Adrenal gland (tissue), 12 donors: ENCODE measurements around the gene PHF2. TPM values are rescaled to one million over a fixed set of nuclear protein-coding genes. Genes with fewer than 3 reads are reported as not detected.

Experiments
- DNase-seq, 7 donors: peaks; one replicate each; pipeline ENCODE4 v3.0.0-alpha.2; 2019 to 2020
- H3K27ac ChIP-seq, 5 donors: fragments of 200-600 bp; sonication (generic) in 4 of 5; 1 replicate in 3 of 5; 2 replicates in 2 of 5; pipeline versions ENCODE4 v1.5.1 to v1.8.0; 2016 to 2020; ENCODE audit warnings: mild to moderate bottlenecking in 1 of 5
- H3K27me3 ChIP-seq: fragments of 200-600 bp; 2 replicates; pipeline ENCODE4 v1.8.0; 2021
- H3K36me3 ChIP-seq, 2 donors: fragments of 200-600 bp; replicated peaks in 1 of 2; 1 replicate in 1 of 2; 2 replicates in 1 of 2; pipeline versions ENCODE4 v1.5.1 to v1.8.0; 2018 to 2022
- H3K4me1 ChIP-seq, 2 donors: fragments of 200-600 bp; replicated peaks in 1 of 2; 1 replicate in 1 of 2; 2 replicates in 1 of 2; pipeline versions ENCODE4 v1.5.1 to v1.8.0; 2018 to 2021
- H3K4me3 ChIP-seq, 4 donors: fragments of 200-600 bp; sonication (generic) in 3 of 4; one replicate each; pipeline ENCODE4 v1.5.1; 2016 to 2018
- H3K9me3 ChIP-seq, 3 donors: fragments of 200-600 bp; sonication (generic) in 1 of 3; replicated peaks in 1 of 3; 1 replicate in 2 of 3; 2 replicates in 1 of 3; pipeline versions ENCODE4 v1.5.1 to v1.8.0; 2016 to 2021
- POLR2A ChIP-seq, 2 donors: fragments of 450-650 bp; IDR thresholded peaks; one replicate each; pipeline ENCODE4 v1.6.1; 2017; ENCODE audit warnings: antibody characterized with exemption in 2 of 2, mild to moderate bottlenecking in 2 of 2, moderate library complexity in 1 of 2
- WGBS, 4 donors: extraction: QIAGEN DNeasy Blood & Tissue Kit in 2 of 4; methylation state at CpG; one replicate each; pipeline versions ENCODE4 v1.1.5 to v1.1.7; 2013 to 2017; 5-methylcytosine and 5-hydroxymethylcytosine counted together
- intact Hi-C, 2 donors: fragments of 100-400 bp; cut with DNase I; formaldehyde crosslinking; loops; one replicate each; pipeline versions ENCODE4 v1.14.1 to v1.15.0; 2022 to 2023
- polyA plus RNA-seq, 3 donors: library from polyadenylated mRNA; stranded (reverse); fragments of 200-250 nt in 2 of 3; fragments of 350-450 nt in 1 of 3; fragmentation: Illumina TruSeq in 1 of 3; extraction: RNeasy Lipid Tissue Mini Kit (QIAGEN cat#74804) in 1 of 3; gene quantifications; one replicate each; pipeline ENCODE4 v1.2.3, GENCODE V29; 2013 to 2014
- total RNA-seq, 9 donors: library from RNA; depleted of rRNA in 4 of 9; stranded (reverse); fragments of >200 nt in 4 of 9; fragments of 120-200 nt in 1 of 9; fragmentation: NEBNext Ultra II Directional in 1 of 9; extraction: Animal tissue kit (Norgen Biotek cat#: 25700) in 1 of 9; gene quantifications; one replicate each; pipeline versions ENCODE4 v1.1.0 to v1.2.4, GENCODE V29; 2013 to 2023
- TF ChIP-seq, protein P1 (sequence below), 6 experiments: fragments of 450-650 bp in 4 of 6; fragments of 200-600 bp in 2 of 6; sonication (generic) in 1 of 6; IDR thresholded peaks; 1 replicate in 5 of 6; 2 replicates in 1 of 6; pipeline versions ENCODE4 v1.5.1 to v1.8.0; 2016 to 2021; ENCODE audit warnings: antibody characterized with exemption in 6 of 6, mild to moderate bottlenecking in 2 of 6, moderate library complexity in 1 of 6
- donor health status: healthy with polysubstance abuse.
- donor health status: Bipolar disorder and iron deficiency.
- donor health status: DM: yes; HTN: yes; CAD: no.
- donor health status: DM: no; HTN: no; CAD: no.
- donor health status: DM: no; HTN: no; CAD: no.
- donor health status: DM: yes; HTN: yes; CAD: no.

Gene PHF2
- total and polyA plus RNA-seq, 12 donors = 11.0 to 37.6 (median 22.0) TPM

DNA sequence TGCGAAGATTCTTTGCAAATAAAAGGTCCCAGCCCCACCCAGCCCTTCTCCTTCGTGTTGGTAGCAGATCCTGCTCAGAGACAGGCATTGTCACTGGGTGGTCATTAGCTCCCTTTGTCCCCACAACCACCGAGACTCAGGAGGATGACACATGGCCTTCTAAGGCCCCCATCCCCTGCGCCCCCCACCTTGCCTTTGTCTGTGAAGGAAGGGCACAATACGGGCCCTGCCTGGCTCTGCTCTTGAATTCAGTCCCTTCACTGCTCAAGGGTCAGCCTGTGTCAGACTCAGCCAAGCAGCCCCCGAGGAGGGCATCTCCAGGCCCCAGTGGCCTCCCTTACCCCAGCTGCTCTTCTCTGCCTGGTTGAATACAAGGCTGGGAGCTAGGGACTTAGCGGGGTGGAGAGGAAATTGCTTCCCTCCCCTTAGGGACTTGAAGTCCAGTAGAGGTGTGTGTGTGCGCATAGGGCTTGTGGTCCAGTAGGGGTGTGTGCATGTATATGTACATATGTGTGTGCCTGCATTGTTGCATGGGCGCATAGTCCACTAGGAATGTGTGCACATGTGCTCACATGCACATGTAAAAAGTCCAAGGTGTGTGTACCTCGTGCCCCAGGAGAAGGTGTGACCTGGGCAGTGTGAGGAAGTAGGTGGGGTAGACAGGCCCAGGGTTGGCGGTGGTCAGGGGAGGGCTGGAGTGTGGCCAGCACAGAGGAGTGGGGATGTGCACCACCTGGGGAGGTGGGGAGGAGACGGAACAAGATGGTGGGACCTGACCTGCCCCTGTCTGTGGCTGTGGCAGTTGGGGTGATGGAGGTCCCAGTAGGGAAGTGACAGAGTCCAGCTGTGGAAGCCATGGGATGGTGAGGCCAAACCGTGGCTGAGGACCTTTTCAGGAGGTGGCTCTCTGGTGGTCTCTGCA lies 59.1 kb downstream of the PHF2 start:
- 85 to 92% (median 87%) methylated on average over 8 to 13 of the region's 13 CpGs for WGBS, 4 donors
- peak in 2 of 7 donors; percentile 13 to 39 for DNase-seq
- TF ChIP-seq, protein P1, sequence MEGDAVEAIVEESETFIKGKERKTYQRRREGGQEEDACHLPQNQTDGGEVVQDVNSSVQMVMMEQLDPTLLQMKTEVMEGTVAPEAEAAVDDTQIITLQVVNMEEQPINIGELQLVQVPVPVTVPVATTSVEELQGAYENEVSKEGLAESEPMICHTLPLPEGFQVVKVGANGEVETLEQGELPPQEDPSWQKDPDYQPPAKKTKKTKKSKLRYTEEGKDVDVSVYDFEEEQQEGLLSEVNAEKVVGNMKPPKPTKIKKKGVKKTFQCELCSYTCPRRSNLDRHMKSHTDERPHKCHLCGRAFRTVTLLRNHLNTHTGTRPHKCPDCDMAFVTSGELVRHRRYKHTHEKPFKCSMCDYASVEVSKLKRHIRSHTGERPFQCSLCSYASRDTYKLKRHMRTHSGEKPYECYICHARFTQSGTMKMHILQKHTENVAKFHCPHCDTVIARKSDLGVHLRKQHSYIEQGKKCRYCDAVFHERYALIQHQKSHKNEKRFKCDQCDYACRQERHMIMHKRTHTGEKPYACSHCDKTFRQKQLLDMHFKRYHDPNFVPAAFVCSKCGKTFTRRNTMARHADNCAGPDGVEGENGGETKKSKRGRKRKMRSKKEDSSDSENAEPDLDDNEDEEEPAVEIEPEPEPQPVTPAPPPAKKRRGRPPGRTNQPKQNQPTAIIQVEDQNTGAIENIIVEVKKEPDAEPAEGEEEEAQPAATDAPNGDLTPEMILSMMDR (IDR thresholded peaks at IDR 0.05) = no peak
- TF ChIP-seq POLR2A (IDR thresholded peaks at IDR 0.05) = no peak
- Histone ChIP-seq H3K27me3 (no peaks in the 10 kb centered on the region), H3K4me3 (no peak overlapping the region), H3K9me3 (no peaks in the 10 kb centered on the region), H3K27ac (peak overlapping the region in 1 of 5 donors; percentile 31), H3K4me1 (no peaks in the 10 kb centered on the region), H3K36me3 (peaks cover 0 to 26% of the 10 kb centered on the region in 2 donors)
- intact Hi-C loops = no loop called here

DNA sequence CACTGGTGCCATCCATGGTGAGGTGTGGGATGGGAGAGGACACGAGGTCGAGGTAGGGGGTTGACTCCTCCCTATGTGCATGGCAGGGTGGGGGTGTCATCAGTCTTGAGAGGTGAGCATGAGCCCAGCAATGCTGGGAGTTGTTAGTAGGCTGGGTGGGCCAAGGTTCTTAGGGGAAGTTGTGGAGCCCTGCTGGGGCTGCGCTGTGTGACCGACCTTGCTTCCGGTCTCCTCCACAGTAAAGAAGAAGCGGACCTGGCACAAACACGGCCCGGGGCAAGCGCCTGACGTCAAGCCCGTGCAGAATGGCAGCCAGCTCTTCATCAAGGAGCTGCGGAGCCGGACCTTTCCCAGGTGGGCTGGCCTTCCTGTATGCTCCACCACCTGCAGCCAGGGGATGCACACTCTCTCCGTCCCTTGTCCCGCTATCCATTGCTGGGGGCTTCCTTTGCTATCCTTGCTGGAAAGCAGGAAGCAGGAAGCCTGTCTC lies 59.8 kb downstream of the PHF2 start:
- no peaks in the 10 kb centered on the region for H3K27me3 ChIP-seq
- H3K36me3 ChIP-seq = peaks cover 0 to 26% of the 10 kb centered on the region in 2 donors
- H3K27ac ChIP-seq = peak overlapping the region in 1 of 5 donors; percentile 22
- DNase-seq = peak in 2 of 7 donors; percentile 13 to 19
- intact Hi-C loops = no loop called here
- no peaks in the 10 kb centered on the region for H3K9me3 ChIP-seq
- H3K4me1 ChIP-seq = peaks cover 0 to 6% of the 10 kb centered on the region in 2 donors
- TF ChIP-seq POLR2A (IDR thresholded peaks at IDR 0.05) = no peak
- TF ChIP-seq, protein P1 (IDR thresholded peaks at IDR 0.05) = no peak
- H3K4me3 ChIP-seq = no peak overlapping the region
- WGBS, 4 donors = 96 to 99% (median 98%) methylated on average over 7 to 15 of the region's 15 CpGs

DNA sequence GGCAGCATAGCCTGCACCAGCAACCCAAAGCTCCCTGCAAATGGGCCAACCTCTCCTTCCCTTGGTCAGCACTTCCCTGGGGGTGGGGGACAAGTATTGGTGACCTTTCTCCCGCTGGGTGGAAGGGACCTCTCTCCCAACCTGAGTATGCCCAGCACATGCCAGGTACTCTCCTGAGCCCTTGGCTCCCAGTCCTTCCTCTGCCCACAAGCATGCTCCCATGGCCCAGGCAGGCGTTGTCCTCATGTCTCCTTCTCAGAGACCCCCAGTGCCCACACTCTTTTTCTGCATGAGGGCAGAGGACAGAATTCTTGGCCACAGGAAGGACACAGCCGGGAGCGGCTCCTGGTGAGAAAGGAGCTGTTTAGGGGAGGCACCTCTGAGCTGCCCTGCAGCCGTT lies 60.3 kb downstream of the PHF2 start:
- no peaks in the 10 kb centered on the region for H3K27me3 ChIP-seq
- H3K4me1 ChIP-seq = peaks cover 0 to 10% of the 10 kb centered on the region in 2 donors
- peaks cover 0 to 26% of the 10 kb centered on the region in 2 donors for H3K36me3 ChIP-seq
- intact Hi-C loops = no loop called here
- no peak overlapping the region for H3K4me3 ChIP-seq
- TF ChIP-seq, protein P1 (IDR thresholded peaks at IDR 0.05) = no peak
- no peak for TF ChIP-seq POLR2A (IDR thresholded peaks at IDR 0.05)
- peak in 1 of 7 donors; percentile 5 for DNase-seq
- 80 to 96% (median 87%) methylated on average over 5 of the region's 5 CpGs for WGBS, 4 donors
- H3K27ac ChIP-seq = no peak overlapping the region
- H3K9me3 ChIP-seq = no peaks in the 10 kb centered on the region

DNA sequence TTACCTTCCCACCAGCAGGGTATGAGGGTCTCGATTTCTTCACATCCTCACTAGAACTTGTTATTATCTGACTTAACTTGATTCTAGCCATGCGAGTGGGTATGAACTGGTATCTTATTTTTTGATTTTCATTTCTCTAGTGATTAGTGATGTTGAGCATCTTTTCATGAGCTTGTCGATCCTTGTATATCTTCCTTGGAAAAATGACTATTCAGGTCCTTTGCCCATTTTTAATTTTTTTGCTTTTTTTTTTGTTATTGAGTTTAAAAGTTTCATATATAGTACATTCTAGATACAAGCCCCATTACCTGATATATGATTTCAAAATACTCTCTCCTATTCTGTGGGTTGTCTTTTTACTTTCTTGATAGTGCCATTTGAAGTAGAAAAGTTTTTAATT lies 61.5 kb downstream of the PHF2 start:
- no peak for TF ChIP-seq POLR2A (IDR thresholded peaks at IDR 0.05)
- TF ChIP-seq, protein P1 (IDR thresholded peaks at IDR 0.05) = no peak
- peaks cover 0 to 17% of the 10 kb centered on the region in 2 donors for H3K36me3 ChIP-seq
- H3K4me3 ChIP-seq = no peak overlapping the region
- WGBS, 4 donors = 77 to 99% (median 97%) methylated on average over 3 of the region's 3 CpGs
- no peak overlapping the region for H3K27ac ChIP-seq
- H3K9me3 ChIP-seq = no peaks in the 10 kb centered on the region
- intact Hi-C loops = no loop called here
- no peak for DNase-seq
- no peaks in the 10 kb centered on the region for H3K27me3 ChIP-seq
- H3K4me1 ChIP-seq = peaks cover 0 to 15% of the 10 kb centered on the region in 2 donors
